Measurements from ENCODE around the gene HEPHL1.
A peak's percentile ranks its signal among the peaks of the same experiment; 100 is the strongest.

Gene HEPHL1

DNA sequence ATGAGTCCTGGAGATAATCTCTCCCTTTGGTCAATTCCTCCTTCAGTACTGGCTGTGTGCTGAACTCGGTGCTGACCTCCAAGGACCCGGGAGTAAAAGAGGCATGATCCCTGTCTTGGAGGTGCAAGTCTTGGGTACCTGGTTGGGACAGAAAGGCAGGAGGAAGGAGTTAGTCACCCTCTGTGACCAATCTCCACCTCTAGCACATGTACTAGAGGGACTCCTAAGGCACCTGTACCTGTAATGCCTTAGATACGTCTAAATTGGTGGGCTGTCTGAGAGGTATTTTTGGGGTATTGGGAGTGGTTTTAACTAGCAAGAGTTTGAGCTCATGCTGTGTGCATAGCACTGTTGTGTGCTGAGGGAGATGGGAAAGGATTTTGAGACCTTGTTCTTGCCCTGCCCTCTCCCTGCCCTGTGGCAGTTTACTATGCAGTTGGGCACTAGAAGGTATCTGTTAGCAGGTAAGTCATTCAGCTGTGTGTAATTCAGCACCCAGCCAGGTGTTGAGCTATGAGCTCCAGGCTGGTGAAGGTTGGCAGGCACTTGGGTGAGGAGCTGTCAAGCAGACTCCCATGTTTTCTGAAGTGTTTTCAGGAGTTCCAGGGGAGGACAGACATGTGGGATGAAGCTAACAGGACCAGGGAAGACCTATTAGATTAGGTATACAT is 110.0 kb downstream of the HEPHL1 start:
- no peak for DNase-seq

DNA sequence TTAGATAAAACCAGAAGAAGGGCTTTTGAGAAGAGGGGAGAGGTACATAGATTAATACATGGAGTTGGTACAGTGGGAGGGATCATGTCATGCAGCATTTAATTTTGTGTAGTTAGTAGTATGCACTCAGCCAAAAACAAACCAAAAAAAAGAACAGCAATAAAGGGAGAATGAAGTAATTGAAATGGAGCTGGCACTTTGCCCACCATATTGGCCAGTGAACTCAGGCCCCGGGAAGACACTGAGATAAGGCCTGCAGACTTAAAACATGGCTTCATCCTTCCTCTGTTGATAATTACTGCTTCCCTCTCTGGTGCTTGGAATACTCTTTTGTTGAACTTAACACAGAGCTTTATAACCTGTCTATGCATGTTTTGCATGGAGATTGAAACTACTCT is 110.6 kb downstream of the HEPHL1 start:
- DNase-seq = no peak

DNA sequence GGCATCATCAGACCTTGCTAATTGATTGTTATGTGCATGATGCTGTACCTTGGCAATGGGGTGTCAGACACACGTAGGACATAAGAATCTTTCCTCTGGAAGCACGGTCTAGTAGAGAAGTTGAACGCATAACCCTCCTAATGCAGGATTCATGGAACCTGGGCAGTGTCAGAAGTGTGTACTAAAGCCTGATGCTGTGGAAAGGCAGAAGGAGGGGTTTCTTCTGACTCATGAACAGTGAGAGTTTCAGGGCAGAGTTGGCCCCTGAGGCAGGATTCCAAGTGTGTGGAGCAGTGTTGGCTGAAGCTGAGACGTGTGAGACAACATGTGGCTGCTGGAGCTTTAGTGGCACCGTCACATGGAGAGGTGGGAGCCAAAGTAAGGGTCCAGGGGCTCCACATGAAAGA is 111.0 kb downstream of the HEPHL1 start:
- DNase-seq = no peak

DNA sequence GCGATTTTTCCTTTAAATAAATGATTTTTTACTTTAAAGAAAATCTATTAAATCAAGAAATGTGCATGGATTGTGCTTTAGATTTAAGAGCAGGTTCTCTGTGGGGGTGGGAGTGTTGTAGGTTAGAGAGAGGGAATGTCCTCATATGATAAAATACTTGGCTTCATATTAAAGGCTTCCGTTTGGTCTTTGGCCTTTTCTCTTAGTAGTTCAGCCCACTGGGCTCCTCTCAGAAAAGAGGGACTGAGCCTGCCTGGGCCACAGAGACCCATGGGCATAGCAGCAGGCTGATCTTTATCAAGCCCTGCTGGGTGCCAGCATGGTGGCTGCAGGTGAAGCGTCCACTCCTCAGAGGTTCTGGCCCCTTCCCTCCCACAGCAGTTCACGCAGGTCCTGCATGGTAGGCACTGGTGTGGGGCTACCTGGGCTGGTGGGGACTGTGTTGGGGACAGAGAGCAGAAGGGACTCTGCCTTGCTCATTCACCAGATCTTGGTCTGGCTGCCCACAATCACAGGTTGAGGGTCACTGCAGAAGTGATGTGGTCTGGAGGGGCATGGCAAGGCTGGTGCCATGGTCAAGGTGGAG is 111.8 kb downstream of the HEPHL1 start:
- no peak for DNase-seq

DNA sequence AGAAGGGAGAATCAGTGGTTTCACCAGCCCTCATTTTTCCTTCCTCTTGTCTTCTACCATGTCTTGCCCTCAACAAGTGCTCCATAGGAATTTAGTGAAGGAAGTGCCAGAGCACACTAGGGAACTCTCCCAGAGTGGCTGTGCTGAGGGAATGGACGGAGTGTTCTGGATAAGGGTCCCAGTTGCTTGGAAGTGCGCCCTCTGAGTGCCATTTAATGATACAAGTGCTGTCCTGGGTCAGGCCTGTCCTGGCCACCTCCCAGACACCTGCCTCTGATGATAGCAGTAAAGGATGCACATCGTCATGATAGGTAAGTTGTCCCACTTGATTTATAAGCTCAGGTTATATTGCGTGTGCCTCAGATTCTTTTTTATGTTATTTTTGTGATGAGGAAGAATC is 112.6 kb downstream of the HEPHL1 start:
- no peak for DNase-seq

DNA sequence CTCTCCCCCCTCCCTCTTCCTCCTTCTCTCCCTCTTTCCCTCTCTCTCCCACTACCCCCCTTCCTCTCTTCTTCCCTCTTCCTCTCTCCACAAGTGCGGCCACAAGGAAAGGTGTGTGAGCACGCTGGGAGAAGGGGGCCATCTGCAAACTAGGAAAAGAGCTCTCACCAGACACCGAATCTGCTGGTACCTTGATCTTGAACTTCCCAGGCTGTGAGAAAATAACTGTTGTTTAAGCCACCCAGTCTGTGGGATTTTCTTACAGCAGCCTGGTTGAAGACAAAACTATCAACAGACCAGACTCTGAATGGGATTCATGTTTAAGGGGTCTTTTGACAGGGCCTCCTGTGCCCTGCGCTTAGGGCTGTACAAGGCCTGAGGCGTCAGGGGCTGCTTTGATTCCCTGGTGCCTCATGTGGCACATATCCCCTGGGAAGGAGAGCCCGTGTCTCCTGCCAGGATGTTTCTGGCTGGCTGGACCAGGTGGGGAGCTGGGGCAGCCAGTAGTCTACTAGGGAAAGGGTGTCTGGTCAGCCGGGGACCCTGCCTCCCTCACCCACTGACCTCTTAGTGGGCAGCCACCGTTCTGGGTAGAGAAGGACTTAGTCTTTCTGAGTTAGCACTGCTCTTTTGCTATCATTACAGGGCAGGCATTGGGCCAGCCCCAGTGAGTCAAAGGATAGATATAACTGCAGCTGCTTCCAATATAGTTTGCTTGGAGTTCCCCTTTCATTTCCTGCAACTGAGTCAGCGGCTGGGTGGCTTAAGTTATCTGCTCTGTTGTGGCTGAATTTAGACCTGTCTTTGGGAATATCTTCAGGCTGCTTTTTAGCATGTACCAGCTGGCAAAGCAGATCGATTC is 113.7 kb downstream of the HEPHL1 start:
- no peak for DNase-seq

DNA sequence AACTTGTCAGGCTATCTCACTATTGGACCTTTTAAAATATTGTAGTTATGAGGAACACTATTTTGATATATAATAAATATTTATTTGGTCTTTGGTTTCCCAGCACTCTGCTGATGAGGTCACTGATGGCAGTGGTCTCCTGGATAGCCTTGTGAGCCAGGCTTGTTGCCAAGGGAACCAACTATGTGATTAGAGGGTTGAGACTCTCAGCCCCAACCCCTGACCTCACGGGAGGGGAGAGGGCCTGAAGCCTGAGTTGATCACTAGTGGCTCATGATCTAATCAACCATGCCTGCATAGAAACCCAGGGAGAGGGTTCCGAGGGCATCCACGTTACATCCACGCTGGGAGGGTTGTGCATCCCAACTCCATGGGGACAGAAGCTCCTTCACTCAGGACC is 118.3 kb downstream of the HEPHL1 start:
- no peak for DNase-seq

DNA sequence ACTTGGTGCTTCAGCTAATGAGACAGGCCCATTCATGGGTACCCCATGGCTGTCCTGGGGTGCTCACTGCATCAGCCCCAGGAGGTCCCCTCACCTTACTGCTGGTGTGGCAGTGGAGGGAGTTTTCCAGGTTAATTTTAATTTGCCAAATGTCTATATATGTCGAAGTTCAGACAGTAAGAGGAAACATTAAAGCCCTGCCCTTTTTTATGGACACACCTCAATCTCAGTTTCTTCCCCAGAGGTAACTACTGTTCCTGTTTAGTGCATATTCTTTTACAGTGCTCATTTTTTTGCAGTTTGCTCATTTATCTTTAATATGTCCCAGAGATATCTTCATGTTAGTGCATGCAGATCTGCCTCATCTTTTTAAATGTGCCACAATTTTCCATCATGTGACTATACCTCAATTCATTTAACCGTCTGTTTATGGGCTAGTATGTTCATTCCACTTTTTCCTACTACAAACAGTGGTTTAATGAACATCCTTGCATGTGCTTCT is 119.1 kb downstream of the HEPHL1 start:
- no peak for DNase-seq

DNA sequence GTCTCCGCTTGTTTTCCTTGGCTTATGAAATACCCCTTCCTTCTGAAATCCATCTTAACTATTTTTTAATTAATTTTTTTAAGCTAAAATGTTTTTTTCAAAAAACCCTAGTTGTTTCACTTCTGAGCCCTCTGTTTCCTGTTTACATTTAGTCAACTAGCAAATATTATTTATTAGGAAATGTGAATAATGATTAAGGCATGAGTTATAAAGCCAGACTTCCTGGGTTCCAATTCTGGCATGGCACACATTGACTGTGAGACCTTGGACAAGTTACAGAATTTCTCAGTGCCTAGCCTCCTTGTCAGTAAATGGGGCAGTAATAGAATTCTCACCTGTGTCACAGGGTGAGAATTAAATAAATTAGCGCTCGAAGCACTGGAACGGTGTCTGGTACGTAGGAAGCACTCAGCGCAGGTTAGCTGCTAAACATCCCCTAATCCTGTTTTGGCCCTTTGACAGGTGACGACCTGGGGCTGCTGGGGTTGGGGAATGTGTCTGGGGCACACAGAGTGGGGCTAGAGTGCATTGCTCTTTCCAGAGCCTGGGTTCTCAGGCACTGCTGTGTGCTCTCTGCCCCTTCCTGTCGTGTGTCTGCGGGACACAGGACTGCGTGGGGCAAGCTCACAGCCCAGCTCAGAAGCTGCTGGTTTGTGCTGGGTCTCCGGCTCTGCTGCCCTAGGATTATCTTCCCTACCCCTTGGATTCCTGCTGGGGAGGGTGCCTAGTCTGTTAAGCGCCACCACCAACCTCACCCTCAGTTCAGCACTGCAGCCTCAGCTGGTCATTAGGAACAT is 120.6 kb downstream of the HEPHL1 start:
- DNase-seq = no peak

DNA sequence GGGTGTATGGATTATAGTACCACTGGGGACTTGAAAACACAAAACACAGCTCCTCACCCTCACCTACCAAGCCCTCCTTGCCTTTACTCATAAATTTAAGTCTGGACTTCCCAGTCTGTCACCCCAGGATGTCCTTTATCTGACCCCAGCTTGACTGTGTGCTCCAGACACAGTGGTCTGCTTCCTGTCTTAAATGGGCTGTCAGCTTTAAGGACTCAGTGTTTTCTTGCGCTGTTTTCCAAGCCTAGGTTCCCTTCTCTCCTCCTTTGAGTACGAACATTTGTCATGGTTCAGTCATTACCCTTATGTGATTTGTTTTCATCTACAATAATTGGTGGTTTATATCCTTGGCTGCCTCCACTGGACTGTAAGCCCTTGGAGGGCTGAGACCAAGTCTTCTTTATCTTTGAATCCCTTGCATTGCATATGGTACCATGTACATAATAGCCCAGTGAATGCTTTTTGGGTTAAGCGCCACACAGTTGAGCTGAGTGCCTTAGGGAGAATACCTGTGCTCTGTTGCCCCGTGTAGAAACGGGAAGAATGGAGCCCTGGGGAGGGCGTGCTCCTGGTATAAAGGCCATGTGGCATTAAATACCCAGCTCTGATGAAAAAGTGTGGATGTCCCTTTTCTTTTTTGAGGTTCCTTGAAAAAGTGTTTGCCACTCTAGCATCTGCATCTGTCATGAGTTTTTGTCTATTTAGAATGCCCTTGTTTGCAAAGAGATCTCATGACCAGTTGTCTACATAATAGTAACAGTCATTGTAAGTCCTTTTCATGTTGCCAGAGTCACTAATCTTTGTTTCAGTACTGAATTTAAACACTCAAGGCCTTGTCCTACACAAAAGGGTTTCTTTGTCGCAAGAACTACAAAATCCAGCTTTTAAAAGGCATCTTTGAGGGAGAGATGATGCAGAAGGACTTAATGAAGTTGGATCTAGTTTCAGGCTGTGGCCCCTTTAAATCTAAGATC is 121.4 kb downstream of the HEPHL1 start:
- DNase-seq = no peak

DNA sequence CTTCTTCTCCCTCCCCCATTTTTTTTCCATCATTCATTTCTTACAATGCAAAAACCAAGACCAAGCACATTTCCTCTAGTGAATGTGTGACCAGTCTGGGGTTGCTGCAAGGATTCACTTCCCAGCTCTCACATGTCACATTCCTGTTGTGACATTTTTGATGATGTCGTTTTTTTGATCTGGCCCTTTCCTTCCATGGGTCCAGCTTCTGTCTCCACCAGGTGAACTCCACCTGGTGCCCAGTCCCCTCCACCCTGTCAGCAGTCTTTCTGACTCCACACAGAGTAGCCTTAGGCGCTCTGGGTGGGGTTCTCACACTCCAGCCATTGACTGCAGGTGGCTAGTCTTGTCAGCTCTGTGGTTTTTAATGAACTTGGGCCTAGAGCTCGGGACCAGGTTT is 123.1 kb downstream of the HEPHL1 start:
- no peak for DNase-seq

DNA sequence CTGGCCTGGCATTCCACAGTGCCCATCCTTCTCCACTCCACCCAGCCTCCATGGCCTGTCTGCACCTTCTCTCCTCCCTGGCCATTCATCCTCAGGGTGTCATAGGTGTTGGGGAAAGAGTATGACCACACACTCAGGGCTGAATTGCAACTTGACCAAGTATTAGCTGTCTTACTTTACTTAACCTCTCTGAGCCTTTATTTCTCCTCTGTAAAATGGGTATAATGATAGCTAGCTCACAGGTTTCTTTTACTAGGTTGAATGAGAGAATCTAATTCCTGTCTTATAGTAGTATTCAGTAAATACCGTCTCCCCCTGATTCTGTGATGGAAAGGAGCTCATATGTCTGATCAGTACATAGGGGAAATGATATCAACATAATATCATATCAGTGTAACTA is 123.5 kb downstream of the HEPHL1 start:
- no peak for DNase-seq

DNA sequence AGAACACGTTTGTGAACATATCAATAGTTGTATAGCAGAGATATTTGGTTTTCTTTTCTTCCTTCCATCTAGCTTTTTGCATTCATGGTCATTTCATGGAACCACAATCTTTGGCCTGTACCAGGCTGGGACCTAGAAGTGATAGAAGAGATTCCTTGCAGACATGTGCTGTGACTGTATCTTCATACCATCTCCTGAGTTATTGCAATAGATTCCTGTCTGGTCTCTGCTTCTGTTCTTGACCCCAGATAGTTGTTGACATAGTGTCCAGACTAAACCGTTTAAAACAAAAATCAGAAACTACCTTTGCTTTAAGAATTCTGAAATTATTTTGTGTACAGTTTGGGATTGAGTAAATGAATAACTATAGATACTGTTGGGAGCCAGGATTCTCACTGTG is 124.3 kb downstream of the HEPHL1 start:
- no peak for DNase-seq

DNA sequence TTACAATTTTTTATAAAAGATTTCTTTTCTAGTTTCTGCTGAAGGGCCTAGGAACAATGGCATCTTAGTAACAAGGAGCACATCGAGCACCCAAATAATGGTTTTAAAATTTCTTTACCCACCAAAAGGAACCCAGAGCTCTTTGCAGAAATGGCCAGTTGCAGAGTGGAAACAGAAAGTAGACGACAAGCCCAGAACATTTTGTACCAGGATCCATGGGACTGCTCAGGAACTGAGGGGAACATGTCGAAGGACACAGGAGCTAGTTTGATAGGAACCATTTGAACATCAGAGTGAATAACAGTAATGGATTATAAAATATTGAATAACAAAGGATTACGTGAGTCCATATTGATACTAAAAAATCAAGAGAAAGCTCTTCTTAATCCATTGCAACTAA is 124.8 kb downstream of the HEPHL1 start:
- DNase-seq = no peak

DNA sequence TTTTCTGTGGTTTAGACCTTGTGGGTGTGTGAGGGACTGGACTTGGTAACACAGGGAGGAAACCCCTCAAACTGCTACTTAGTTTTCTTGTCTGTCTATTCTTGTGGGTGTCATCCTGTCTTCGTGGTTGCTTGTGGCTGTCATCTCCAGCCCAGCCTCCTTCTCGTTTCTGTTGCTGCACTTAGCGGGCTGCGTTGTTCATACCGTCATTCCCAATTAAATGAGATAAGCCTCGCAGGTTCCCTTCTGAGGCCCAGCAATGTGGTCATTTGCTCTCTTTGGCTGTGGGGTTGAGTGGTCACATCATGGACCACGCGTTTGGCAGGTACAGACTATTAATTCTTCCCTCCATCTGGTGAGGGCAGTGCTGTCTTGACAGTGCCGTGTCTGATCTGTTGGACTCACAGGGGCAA is 126.3 kb downstream of the HEPHL1 start:
- peak; percentile 17 for DNase-seq

DNA sequence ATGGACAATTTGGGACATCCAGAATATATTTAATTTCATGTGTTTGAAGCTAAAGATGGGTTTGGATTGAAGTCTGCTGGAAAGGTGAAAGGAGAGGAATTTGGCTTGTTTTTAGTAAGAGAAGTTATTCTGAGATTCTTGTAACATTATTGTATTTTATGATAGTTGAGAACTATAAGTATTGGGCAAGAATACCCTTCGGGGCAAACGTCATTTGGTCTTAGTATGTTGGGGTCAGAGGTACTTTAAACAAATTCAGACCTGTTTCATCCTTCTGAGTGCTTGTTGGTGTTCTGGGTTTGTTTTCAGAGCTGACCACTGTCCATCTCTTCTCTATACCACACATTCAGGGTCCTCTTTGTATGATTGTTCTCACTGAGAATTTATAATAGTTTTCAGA is 127.0 kb downstream of the HEPHL1 start:
- DNase-seq = no peak

DNA sequence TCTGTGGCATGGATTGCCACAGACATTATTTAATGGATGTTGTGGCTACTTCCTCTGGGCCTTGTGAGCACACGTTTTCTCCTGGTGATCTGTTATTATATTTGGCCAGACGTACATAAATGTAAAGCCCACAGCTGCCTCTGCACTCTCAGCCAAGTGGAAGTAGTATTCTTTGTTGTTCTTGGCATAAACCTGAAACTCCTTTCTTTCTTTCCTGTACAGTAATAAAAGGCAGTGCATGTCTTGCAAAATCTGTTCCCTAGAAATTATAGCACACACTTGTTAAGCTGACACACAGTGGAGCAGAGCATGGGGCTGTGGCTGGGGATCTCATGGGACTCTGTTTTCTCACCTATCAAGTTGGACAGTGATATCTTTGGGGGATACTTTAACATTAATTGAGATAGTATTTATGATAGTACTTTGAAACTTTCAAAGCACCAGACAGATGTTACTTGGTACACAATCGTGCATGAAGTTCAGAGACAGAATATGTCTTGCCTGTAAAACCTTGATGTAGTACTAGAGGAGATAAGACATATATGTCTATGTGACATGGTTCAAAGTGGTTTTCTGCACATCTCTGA is 128.4 kb downstream of the HEPHL1 start:
- DNase-seq = no peak

DNA sequence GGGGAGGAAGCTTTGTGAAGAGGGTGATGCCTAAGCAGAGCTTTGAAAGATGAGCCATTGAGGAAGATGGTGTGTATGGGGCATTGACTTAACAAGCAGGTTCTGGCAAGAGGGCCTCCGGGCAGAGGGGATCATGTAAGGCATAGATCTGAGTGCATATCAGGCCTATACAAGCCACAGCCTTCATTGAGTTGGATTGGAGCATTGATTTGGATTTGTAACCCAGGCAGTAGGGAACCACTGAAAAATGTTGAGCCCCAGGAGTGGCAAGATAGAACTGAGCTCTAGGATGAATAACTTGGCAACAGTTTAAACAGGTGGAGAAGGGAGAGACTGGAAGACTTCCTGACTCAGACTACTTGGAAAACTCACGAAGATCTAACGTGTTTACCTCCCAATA is 128.9 kb downstream of the HEPHL1 start:
- DNase-seq = no peak

DNA sequence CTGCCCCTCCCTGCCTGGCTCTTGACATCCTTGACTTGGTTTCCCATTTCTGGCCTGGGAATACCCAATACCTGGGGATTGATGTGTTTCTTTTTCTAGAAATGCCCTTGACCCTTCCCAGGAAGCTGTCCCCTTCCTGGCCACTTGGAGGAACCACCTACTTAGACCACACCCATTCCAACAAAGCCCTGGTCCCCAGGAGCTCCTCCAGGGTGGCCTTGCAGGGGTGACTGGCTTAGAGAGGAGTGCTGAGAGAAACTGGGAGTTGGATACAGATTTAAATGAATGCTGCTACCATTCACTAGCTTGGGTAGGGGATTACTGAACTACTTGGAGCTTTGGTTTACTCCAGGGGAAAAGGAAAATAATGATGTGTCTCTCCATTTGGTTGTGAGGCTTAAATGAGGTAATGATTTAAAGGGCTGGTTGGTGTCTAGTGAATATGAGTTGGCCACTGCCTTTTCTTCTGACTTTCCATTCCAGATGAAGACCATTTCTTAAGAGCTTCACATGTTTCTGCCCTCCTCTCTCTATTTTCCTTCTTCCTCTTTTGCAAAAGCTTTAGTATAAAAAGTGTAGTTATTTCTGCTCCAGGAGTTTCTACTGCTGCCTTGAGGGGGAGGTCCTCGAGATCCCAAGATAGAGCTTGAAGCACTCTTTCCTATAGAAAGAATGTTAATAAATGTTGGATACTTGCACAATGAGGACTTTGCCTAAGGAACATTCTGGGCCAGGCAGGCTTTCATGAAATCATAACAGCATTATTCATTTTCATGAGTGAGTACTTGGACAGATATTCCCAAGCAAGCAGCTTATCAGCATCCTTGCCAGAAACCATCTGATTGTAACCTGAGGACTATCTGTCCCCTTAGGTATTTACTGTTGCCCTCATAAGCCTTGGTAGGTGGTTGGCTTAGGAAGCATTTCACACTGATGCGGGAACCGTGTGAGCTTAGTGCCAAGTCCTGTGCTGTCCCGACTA is 129.8 kb downstream of the HEPHL1 start:
- DNase-seq = no peak
